HepG2 (cell line): ENCODE data around the gene PELI3. TPM values are rescaled to one million over a fixed set of nuclear protein-coding genes. Genes with fewer than 3 reads are reported as not detected.

Source experiments
- BRD4 ChIP-seq: sonication (generic); formaldehyde crosslinking; IDR thresholded peaks from 2 replicates; pipeline ENCODE4 v1.4.0; 2020; ENCODE audit warnings: missing genetic modification reagents
- CAMTA2 ChIP-seq: sonication (generic); formaldehyde crosslinking; IDR thresholded peaks from 2 replicates; pipeline ENCODE4 v1.4.0; 2020; ENCODE audit warnings: mild to moderate bottlenecking, missing genetic modification reagents, borderline replicate concordance
- FOXK2 ChIP-seq: fragments of 450-650 bp; IDR thresholded peaks from 2 replicates; pipeline ENCODE4 v1.6.1; 2016
- HES4 ChIP-seq: sonication (generic); formaldehyde crosslinking; IDR thresholded peaks from 2 replicates; pipeline ENCODE4 v1.9.0; 2021; ENCODE audit warnings: mild to moderate bottlenecking, missing genetic modification reagents, borderline replicate concordance
- HNF4G ChIP-seq, 2 experiments: sonication (generic) in 1 of 2; formaldehyde crosslinking in 1 of 2; IDR thresholded peaks; 2 replicates each; pipeline versions ENCODE4 v1.4.0 to v1.6.1; 2011 to 2020; ENCODE audit warnings: borderline replicate concordance in 2 of 2, low read depth in 2 of 2, mild to moderate bottlenecking in 2 of 2, low read length in 1 of 2, missing genetic modification reagents in 1 of 2, moderate library complexity in 1 of 2
- MBD4 ChIP-seq: IDR thresholded peaks from 2 replicates; pipeline ENCODE4 v1.6.1; 2012; ENCODE audit warnings: low read length, inconsistent platforms, borderline replicate concordance
- NFE2L2 ChIP-seq: fragments of 150-350 bp; IDR thresholded peaks from 2 replicates; pipeline ENCODE4 v1.6.1; 2014; ENCODE audit warnings: low read length
- POLR2G ChIP-seq: fragments of 200-400 bp; formaldehyde crosslinking; IDR thresholded peaks from 2 replicates; pipeline ENCODE4 v1.6.1; 2018; ENCODE audit warnings: mild to moderate bottlenecking, low read depth, low read length, moderate library complexity
- RFXAP ChIP-seq: sonication (generic); formaldehyde crosslinking; IDR thresholded peaks from 2 replicates; pipeline ENCODE4 v1.4.0; 2020; ENCODE audit warnings: missing genetic modification reagents, borderline replicate concordance
- TAF15 ChIP-seq: fragments of 200-400 bp; formaldehyde crosslinking; IDR thresholded peaks from one replicate; pipeline ENCODE4 v1.6.1; 2018; ENCODE audit warnings: mild to moderate bottlenecking, low read depth, low read length; ENCODE audit not compliant: poor library complexity, severe bottlenecking
- ZFX ChIP-seq: sonication (generic); formaldehyde crosslinking; IDR thresholded peaks from 2 replicates; pipeline ENCODE4 v1.4.0; 2020; ENCODE audit warnings: mild to moderate bottlenecking, low read depth, missing genetic modification reagents, moderate library complexity
- ZNF207 ChIP-seq: fragments of 450-650 bp; IDR thresholded peaks from 2 replicates; pipeline ENCODE4 v1.6.1; 2016; ENCODE audit warnings: antibody characterized with exemption, borderline replicate concordance
- ZNF234 ChIP-seq: sonication (generic); formaldehyde crosslinking; conservative IDR thresholded peaks from 2 replicates; pipeline ENCODE4 v1.5.1; 2020; ENCODE audit warnings: mild to moderate bottlenecking, missing genetic modification reagents
- ZNF264 ChIP-seq: sonication (generic); formaldehyde crosslinking; IDR thresholded peaks from 2 replicates; pipeline ENCODE4 v1.4.0; 2020; ENCODE audit warnings: missing genetic modification reagents
- ZNF891 ChIP-seq: sonication (generic); formaldehyde crosslinking; IDR thresholded peaks from 2 replicates; pipeline ENCODE4 v1.5.0; 2020; ENCODE audit warnings: mild to moderate bottlenecking, missing genetic modification reagents
- polyA plus RNA-seq, 8 experiments: library from polyadenylated mRNA; depleted of rRNA in 3 of 8; stranded (reverse) in 7 of 8; unstranded in 1 of 8; fragments of >200 nt; fragmentation: Illumina TruSeq in 4 of 8; extraction: Trizol in 4 of 8; gene quantifications; 2 replicates each; pipeline versions ENCODE4 v1.2.1 to v1.2.3, GENCODE V29; 2011 to 2016; ENCODE audit warnings: low read depth in 4 of 8, missing spikeins in 1 of 8, mixed read lengths in 1 of 8; ENCODE audit not compliant: insufficient read depth in 1 of 8
- total RNA-seq, 5 experiments: library from RNA; depleted of rRNA; stranded (reverse); fragments of >200 nt; fragmentation: Illumina TruSeq; extraction: Trizol; gene quantifications; 2 replicates each; pipeline ENCODE4 v1.2.3, GENCODE V29; 2016; ENCODE audit warnings: low read depth in 1 of 5
- TF ChIP-seq, protein P1 (sequence below): sonication (generic); formaldehyde crosslinking; conservative IDR thresholded peaks from 2 replicates; pipeline ENCODE4 v1.4.0; 2020; ENCODE audit warnings: missing genetic modification reagents
- TF ChIP-seq, protein P2 (sequence below): sonication (generic); formaldehyde crosslinking; IDR thresholded peaks from 2 replicates; pipeline ENCODE4 v1.4.0; 2020; ENCODE audit warnings: missing genetic modification reagents
- TF ChIP-seq, protein P3 (sequence below): sonication (generic); formaldehyde crosslinking; IDR thresholded peaks from 2 replicates; pipeline ENCODE4 v1.5.0; 2020; ENCODE audit warnings: missing genetic modification reagents
- TF ChIP-seq, protein P4 (sequence below): sonication (generic); formaldehyde crosslinking; IDR thresholded peaks from 2 replicates; pipeline ENCODE4 v1.5.0; 2020; ENCODE audit warnings: mild to moderate bottlenecking, missing genetic modification reagents, borderline replicate concordance
- TF ChIP-seq, protein P5 (sequence below): sonication (generic); formaldehyde crosslinking; IDR thresholded peaks from 2 replicates; pipeline ENCODE4 v1.8.0; 2022; ENCODE audit warnings: missing genetic modification reagents, mild to moderate bottlenecking, moderate library complexity, borderline replicate concordance

The PELI3 gene
- total and polyA plus RNA-seq, 2 of the 13 experiments (the other 11 are each of a cell fraction or from before 2014, with no cell fraction given) = 2.0 to 4.0 TPM

DNA sequence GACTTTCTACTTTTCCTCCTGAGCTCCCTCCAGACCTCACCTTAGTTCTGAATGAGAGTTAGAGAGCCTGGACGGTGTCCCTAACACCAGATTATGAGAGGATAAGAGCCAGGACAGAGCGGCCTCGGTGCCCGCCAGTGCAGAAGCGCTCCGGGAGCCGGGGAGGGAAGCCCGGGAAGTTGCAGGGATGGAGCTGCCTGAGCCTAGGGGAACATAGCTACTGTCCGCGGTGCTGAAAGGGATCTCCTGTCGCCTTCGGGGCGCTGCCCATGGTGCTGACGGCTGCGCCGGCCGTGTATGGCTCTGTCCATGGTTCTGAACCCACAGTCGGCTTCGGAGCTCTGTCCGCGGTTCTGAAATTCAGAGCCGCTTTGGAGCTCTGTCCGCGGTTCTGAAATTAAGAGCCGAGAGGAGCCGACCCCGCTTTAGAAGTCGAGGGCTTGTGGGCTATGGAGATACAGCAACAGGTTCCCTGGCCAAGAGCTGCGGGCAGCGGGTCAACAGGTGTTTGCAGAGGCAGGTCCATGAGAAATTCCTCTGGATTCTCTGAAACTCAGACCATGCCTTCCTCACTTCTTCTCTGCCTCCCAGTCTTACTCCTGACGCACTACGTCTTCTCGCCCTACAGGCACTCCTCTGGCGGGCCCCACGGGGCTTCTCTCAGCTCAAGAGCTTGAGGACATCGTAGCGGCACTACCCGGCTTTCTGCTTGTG lies 45.1 kb upstream of the PELI3 start (continued):
- TF ChIP-seq, protein P1, sequence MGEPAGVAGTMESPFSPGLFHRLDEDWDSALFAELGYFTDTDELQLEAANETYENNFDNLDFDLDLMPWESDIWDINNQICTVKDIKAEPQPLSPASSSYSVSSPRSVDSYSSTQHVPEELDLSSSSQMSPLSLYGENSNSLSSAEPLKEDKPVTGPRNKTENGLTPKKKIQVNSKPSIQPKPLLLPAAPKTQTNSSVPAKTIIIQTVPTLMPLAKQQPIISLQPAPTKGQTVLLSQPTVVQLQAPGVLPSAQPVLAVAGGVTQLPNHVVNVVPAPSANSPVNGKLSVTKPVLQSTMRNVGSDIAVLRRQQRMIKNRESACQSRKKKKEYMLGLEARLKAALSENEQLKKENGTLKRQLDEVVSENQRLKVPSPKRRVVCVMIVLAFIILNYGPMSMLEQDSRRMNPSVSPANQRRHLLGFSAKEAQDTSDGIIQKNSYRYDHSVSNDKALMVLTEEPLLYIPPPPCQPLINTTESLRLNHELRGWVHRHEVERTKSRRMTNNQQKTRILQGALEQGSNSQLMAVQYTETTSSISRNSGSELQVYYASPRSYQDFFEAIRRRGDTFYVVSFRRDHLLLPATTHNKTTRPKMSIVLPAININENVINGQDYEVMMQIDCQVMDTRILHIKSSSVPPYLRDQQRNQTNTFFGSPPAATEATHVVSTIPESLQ (CRISPR knock-in tag) = peak; percentile 100
- peak; percentile 100 for TF ChIP-seq ZNF264 (CRISPR knock-in tag)
- peak; percentile 100 for TF ChIP-seq RFXAP
- TF ChIP-seq MBD4 = no peak
- TF ChIP-seq POLR2G = no peak
- TF ChIP-seq HES4 (CRISPR knock-in tag) = peak; percentile 100
- TF ChIP-seq ZFX (CRISPR knock-in tag) = peak; percentile 92
- peak; percentile 100 for TF ChIP-seq CAMTA2 (CRISPR knock-in tag)
- TF ChIP-seq, protein P2, sequence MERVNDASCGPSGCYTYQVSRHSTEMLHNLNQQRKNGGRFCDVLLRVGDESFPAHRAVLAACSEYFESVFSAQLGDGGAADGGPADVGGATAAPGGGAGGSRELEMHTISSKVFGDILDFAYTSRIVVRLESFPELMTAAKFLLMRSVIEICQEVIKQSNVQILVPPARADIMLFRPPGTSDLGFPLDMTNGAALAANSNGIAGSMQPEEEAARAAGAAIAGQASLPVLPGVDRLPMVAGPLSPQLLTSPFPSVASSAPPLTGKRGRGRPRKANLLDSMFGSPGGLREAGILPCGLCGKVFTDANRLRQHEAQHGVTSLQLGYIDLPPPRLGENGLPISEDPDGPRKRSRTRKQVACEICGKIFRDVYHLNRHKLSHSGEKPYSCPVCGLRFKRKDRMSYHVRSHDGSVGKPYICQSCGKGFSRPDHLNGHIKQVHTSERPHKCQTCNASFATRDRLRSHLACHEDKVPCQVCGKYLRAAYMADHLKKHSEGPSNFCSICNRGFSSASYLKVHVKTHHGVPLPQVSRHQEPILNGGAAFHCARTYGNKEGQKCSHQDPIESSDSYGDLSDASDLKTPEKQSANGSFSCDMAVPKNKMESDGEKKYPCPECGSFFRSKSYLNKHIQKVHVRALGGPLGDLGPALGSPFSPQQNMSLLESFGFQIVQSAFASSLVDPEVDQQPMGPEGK (CRISPR knock-in tag) = peak; percentile 100
- TF ChIP-seq NFE2L2 = no peak
- peak; percentile 100 for TF ChIP-seq ZNF234 (CRISPR knock-in tag)
- TF ChIP-seq, protein P3, sequence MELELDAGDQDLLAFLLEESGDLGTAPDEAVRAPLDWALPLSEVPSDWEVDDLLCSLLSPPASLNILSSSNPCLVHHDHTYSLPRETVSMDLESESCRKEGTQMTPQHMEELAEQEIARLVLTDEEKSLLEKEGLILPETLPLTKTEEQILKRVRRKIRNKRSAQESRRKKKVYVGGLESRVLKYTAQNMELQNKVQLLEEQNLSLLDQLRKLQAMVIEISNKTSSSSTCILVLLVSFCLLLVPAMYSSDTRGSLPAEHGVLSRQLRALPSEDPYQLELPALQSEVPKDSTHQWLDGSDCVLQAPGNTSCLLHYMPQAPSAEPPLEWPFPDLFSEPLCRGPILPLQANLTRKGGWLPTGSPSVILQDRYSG (CRISPR knock-in tag) = peak; percentile 100
- TF ChIP-seq ZNF207 = no peak
- peak; percentile 100 for TF ChIP-seq BRD4 (CRISPR knock-in tag)
- peak; percentile 32; the same call in 1 of the 2 replicates for TF ChIP-seq HNF4G (IDR thresholded peaks at IDR 0.05; ENCODE audit: borderline replicate concordance, low read depth, low read length)
- TF ChIP-seq HNF4G (CRISPR knock-in tag; IDR thresholded peaks at IDR 0.05; ENCODE audit: borderline replicate concordance, low read depth) = peak; percentile 100
- no peak for TF ChIP-seq FOXK2
- TF ChIP-seq, protein P4, sequence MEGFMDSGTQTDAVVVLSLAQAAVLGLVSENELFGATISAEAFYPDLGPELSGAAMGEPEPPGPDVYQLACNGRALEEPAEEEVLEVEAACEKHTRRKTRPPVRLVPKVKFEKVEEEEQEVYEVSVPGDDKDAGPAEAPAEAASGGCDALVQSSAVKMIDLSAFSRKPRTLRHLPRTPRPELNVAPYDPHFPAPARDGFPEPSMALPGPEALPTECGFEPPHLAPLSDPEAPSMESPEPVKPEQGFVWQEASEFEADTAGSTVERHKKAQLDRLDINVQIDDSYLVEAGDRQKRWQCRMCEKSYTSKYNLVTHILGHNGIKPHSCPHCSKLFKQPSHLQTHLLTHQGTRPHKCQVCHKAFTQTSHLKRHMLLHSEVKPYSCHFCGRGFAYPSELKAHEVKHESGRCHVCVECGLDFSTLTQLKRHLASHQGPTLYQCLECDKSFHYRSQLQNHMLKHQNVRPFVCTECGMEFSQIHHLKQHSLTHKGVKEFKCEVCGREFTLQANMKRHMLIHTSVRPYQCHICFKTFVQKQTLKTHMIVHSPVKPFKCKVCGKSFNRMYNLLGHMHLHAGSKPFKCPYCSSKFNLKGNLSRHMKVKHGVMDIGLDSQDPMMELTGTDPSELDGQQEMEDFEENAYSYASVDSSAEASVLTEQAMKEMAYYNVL (CRISPR knock-in tag) = peak; percentile 100
- TF ChIP-seq ZNF891 = peak; percentile 100
- TF ChIP-seq, protein P5, sequence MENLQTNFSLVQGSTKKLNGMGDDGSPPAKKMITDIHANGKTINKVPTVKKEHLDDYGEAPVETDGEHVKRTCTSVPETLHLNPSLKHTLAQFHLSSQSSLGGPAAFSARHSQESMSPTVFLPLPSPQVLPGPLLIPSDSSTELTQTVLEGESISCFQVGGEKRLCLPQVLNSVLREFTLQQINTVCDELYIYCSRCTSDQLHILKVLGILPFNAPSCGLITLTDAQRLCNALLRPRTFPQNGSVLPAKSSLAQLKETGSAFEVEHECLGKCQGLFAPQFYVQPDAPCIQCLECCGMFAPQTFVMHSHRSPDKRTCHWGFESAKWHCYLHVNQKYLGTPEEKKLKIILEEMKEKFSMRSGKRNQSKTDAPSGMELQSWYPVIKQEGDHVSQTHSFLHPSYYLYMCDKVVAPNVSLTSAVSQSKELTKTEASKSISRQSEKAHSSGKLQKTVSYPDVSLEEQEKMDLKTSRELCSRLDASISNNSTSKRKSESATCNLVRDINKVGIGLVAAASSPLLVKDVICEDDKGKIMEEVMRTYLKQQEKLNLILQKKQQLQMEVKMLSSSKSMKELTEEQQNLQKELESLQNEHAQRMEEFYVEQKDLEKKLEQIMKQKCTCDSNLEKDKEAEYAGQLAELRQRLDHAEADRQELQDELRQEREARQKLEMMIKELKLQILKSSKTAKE (CRISPR knock-in tag) = peak; percentile 100
- TF ChIP-seq TAF15 = peak; percentile 27
